H1 (cell line): Measurements from ENCODE around the gene DHDH. TPM values are rescaled to one million over a fixed set of nuclear protein-coding genes. Genes with fewer than 3 reads are reported as not detected.

Source experiments
- CTCF ChIA-PET: fragments of 300-600 bp; sonication (Branson Sonifier 250); formaldehyde crosslinking; loops from one replicate; lab custom pipeline; 2021; ENCODE audit not compliant: partially characterized antibody; lab: Charles Lee
- POLR2A ChIA-PET: fragments of 300-600 bp; sonication (Branson Sonifier 250); formaldehyde crosslinking; loops from one replicate; lab custom pipeline; 2021; ENCODE audit warnings: inconsistent platforms; ENCODE audit not compliant: partially characterized antibody; lab: Charles Lee
- DNase-seq, 2 experiments: peaks; one replicate each; pipeline versions ENCODE4 v3.0.0 to v3.0.0-alpha.2; 2010 to 2022; ENCODE audit warnings: low spot score in 2 of 2, low read depth in 1 of 2, mixed read lengths in 1 of 2
- FAIRE-seq: peaks from 2 replicates; lab custom pipeline; 2011; peaks lifted over from hg19 to GRCh38; lab: Jason Lieb, UNC
- H2AFZ ChIP-seq: 2 replicates; pipeline ENCODE4 v1.8.1; 2012; ENCODE audit warnings: low read length, inconsistent platforms
- H2AK5ac ChIP-seq: 2 replicates; pipeline ENCODE4 v1.6.1; 2013; ENCODE audit warnings: low read depth, low read length
- H2BK120ac ChIP-seq: replicated peaks from 2 replicates; pipeline ENCODE3; 2013; ENCODE audit warnings: low read depth, low read length, inconsistent platforms
- H2BK12ac ChIP-seq: 2 replicates; pipeline ENCODE4 v1.6.1; 2013; ENCODE audit warnings: low read depth, low read length
- H2BK15ac ChIP-seq: 2 replicates; pipeline ENCODE4 v1.6.1; 2013; ENCODE audit warnings: low read length
- H2BK20ac ChIP-seq: 2 replicates; pipeline ENCODE4 v1.6.1; 2013; ENCODE audit warnings: low read length
- H2BK5ac ChIP-seq: 2 replicates; pipeline ENCODE4 v1.6.1; 2013; ENCODE audit warnings: low read depth, low read length
- H3K14ac ChIP-seq: 2 replicates; pipeline ENCODE4 v1.6.1; 2013; ENCODE audit warnings: inconsistent platforms; ENCODE audit not compliant: insufficient read length
- H3K18ac ChIP-seq: 2 replicates; pipeline ENCODE4 v1.6.1; 2013; ENCODE audit warnings: low read length; ENCODE audit errors: extremely low read depth
- H3K23ac ChIP-seq: 2 replicates; pipeline ENCODE4 v1.6.1; 2013; ENCODE audit warnings: inconsistent platforms; ENCODE audit not compliant: insufficient read length
- H3K23me2 ChIP-seq: 2 replicates; pipeline ENCODE4 v1.6.1; 2013; ENCODE audit warnings: low read depth, low read length
- H3K27ac ChIP-seq: 2 replicates; pipeline ENCODE4 v1.6.1; 2011; ENCODE audit warnings: low read depth, low read length, inconsistent platforms
- H3K27me3 ChIP-seq, 4 experiments: replicated peaks in 1 of 4; 1 replicate in 1 of 4; 2 replicates in 3 of 4; pipeline versions ENCODE4 v1.6.1 to v1.8.1; 2011 to 2013; ENCODE audit warnings: low read length in 3 of 4, mild to moderate bottlenecking in 3 of 4, inconsistent platforms in 2 of 4, mixed read lengths in 2 of 4, moderate library complexity in 1 of 4; ENCODE audit not compliant: control insufficient read depth in 3 of 4, insufficient read depth in 3 of 4; ENCODE audit errors: extremely low read depth in 1 of 4
- H3K36me3 ChIP-seq, 4 experiments: 2 replicates each; pipeline versions ENCODE4 v1.6.1 to v1.8.1; 2011 to 2013; ENCODE audit warnings: mild to moderate bottlenecking in 4 of 4, low read length in 3 of 4, moderate library complexity in 2 of 4, control low read depth in 1 of 4, inconsistent platforms in 1 of 4; ENCODE audit not compliant: insufficient read depth in 4 of 4, control insufficient read depth in 2 of 4
- H3K4ac ChIP-seq: replicated peaks from 2 replicates; pipeline ENCODE3; 2013; ENCODE audit warnings: low read length, low read depth, mixed read lengths, inconsistent platforms; ENCODE audit not compliant: insufficient read length
- H3K4me1 ChIP-seq, 4 experiments: replicated peaks in 1 of 4; 1 replicate in 1 of 4; 2 replicates in 3 of 4; pipeline versions ENCODE4 v1.6.1 to v1.8.1; 2011 to 2013; ENCODE audit warnings: low read length in 3 of 4, inconsistent platforms in 2 of 4, mixed read lengths in 1 of 4; ENCODE audit not compliant: insufficient read depth in 4 of 4, control insufficient read depth in 3 of 4
- H3K4me2 ChIP-seq, 2 experiments: 2 replicates each; pipeline versions ENCODE4 v1.6.1 to v1.8.1; 2011 to 2013; ENCODE audit warnings: low read depth in 2 of 2, low read length in 2 of 2, control low read depth in 1 of 2, inconsistent platforms in 1 of 2, mild to moderate bottlenecking in 1 of 2; ENCODE audit not compliant: insufficient read depth in 1 of 2
- H3K4me3 ChIP-seq, 4 experiments: fragments of 200-600, 300-600 bp in 1 of 4; sonication (generic), shearing (Covaris generic), sonication (Bioruptor Twin) in 1 of 4; 2 replicates each; pipeline versions ENCODE4 v1.5.1 to v1.8.1; 2011 to 2016; ENCODE audit warnings: low read length in 4 of 4, low read depth in 3 of 4, control low read depth in 2 of 4, inconsistent platforms in 2 of 4, mild to moderate bottlenecking in 2 of 4, mixed read lengths in 1 of 4, moderate library complexity in 1 of 4; ENCODE audit not compliant: insufficient read depth in 2 of 4; ENCODE audit errors: extremely low read depth in 1 of 4
- H3K56ac ChIP-seq: replicated peaks from 2 replicates; pipeline ENCODE3; 2013; ENCODE audit warnings: low read depth, mild to moderate bottlenecking, mixed read lengths, low read length, inconsistent platforms; ENCODE audit not compliant: insufficient read length
- H3K79me1 ChIP-seq: 2 replicates; pipeline ENCODE4 v1.6.1; 2013; ENCODE audit warnings: low read depth, low read length, control low read depth
- H3K79me2 ChIP-seq, 2 experiments: 2 replicates each; pipeline versions ENCODE4 v1.6.1 to v1.8.1; 2012 to 2013; ENCODE audit warnings: low read length in 2 of 2, mild to moderate bottlenecking in 2 of 2, inconsistent platforms in 1 of 2; ENCODE audit not compliant: insufficient read depth in 2 of 2, control insufficient read depth in 1 of 2
- H3K9ac ChIP-seq, 4 experiments: replicated peaks in 1 of 4; 1 replicate in 1 of 4; 2 replicates in 3 of 4; pipeline versions ENCODE4 v1.6.1 to v1.8.1; 2011 to 2013; ENCODE audit warnings: low read depth in 3 of 4, low read length in 3 of 4, control low read depth in 2 of 4, mild to moderate bottlenecking in 2 of 4, moderate library complexity in 2 of 4, inconsistent platforms in 1 of 4; ENCODE audit errors: extremely low read depth in 1 of 4
- H3K9me3 ChIP-seq, 2 experiments: 2 replicates each; pipeline versions ENCODE4 v1.6.1 to v1.8.1; 2012 to 2013; ENCODE audit warnings: mild to moderate bottlenecking in 2 of 2, moderate library complexity in 2 of 2, control low read depth in 1 of 2, inconsistent platforms in 1 of 2, low read depth in 1 of 2, low read length in 1 of 2, mixed read lengths in 1 of 2; ENCODE audit not compliant: insufficient read depth in 2 of 2
- H4K20me1 ChIP-seq, 2 experiments: replicated peaks in 1 of 2; 2 replicates each; pipeline versions ENCODE3 to v1.8.1; 2011 to 2013; ENCODE audit warnings: inconsistent platforms in 2 of 2, low read length in 2 of 2, mild to moderate bottlenecking in 1 of 2; ENCODE audit not compliant: insufficient read depth in 2 of 2, control insufficient read depth in 1 of 2
- H4K5ac ChIP-seq: 2 replicates; pipeline ENCODE4 v1.6.1; 2013; ENCODE audit warnings: low read length, low read depth, mixed read lengths, inconsistent platforms; ENCODE audit not compliant: insufficient read length
- H4K8ac ChIP-seq: 2 replicates; pipeline ENCODE4 v1.8.0; 2013; ENCODE audit warnings: mild to moderate bottlenecking, moderate library complexity, low read length, inconsistent platforms; ENCODE audit not compliant: insufficient read depth; ENCODE audit errors: extremely low read depth
- H4K91ac ChIP-seq: replicated peaks from 2 replicates; pipeline ENCODE3; 2013; ENCODE audit warnings: low read length, mixed read lengths, inconsistent platforms; ENCODE audit not compliant: insufficient read length
- BACH1 ChIP-seq: IDR thresholded peaks from 2 replicates; pipeline ENCODE4 v1.6.1; 2012; ENCODE audit warnings: low read length, improper control_type of control experiment
- CBX8 ChIP-seq: fragments of 300-800, 300-1000 bp; sonication (generic); IDR thresholded peaks from 2 replicates; pipeline ENCODE4 v1.7.1; 2016; ENCODE audit warnings: low read depth, low read length, borderline replicate concordance
- CEBPB ChIP-seq: IDR thresholded peaks from 2 replicates; pipeline ENCODE4 v1.6.1; 2012; ENCODE audit warnings: low read depth, low read length
- CHD2 ChIP-seq: IDR thresholded peaks from 2 replicates; pipeline ENCODE4 v1.6.1; 2012; ENCODE audit warnings: low read length, improper control_type of control experiment
- EP300 ChIP-seq, 2 experiments: IDR thresholded peaks; 1 replicate in 1 of 2; 2 replicates in 1 of 2; pipeline ENCODE4 v1.6.1; 2011 to 2012; ENCODE audit warnings: low read depth in 2 of 2, low read length in 2 of 2, mild to moderate bottlenecking in 2 of 2, borderline replicate concordance in 1 of 2, inconsistent platforms in 1 of 2, moderate library complexity in 1 of 2
- JUN ChIP-seq: IDR thresholded peaks from 2 replicates; pipeline ENCODE4 v1.6.1; 2011; ENCODE audit warnings: low read depth, mild to moderate bottlenecking, improper control_type of control experiment, low read length
- KDM1A ChIP-seq: fragments of 200-600, 300-600 bp; sonication (generic); IDR thresholded peaks from 2 replicates; pipeline ENCODE4 v1.7.1; 2016; ENCODE audit warnings: mild to moderate bottlenecking, low read length, borderline replicate concordance
- KDM5A ChIP-seq: fragments of 200-600 bp; IDR thresholded peaks from 2 replicates; pipeline ENCODE4 v1.7.1; 2012; ENCODE audit warnings: mild to moderate bottlenecking, low read length, inconsistent platforms, mixed read lengths
- PHF8 ChIP-seq: fragments of 200-600 bp; sonication (generic); conservative IDR thresholded peaks from 2 replicates; pipeline ENCODE4 v1.7.1; 2012; ENCODE audit warnings: low read depth, mild to moderate bottlenecking, inconsistent platforms, low read length, moderate library complexity
- POLR2AphosphoS5 ChIP-seq: IDR thresholded peaks from 2 replicates; pipeline ENCODE4 v1.6.1; 2011; ENCODE audit warnings: low read depth, low read length
- RXRA ChIP-seq: IDR thresholded peaks from 2 replicates; pipeline ENCODE4 v1.6.1; 2011; ENCODE audit warnings: low read depth, mild to moderate bottlenecking, low read length, moderate library complexity; ENCODE audit not compliant: insufficient read depth
- SAP30 ChIP-seq: fragments of 300-600 bp; sonication (generic); IDR thresholded peaks from 2 replicates; pipeline ENCODE4 v1.7.1; 2012; ENCODE audit warnings: low read length, moderate library complexity, mild to moderate bottlenecking, inconsistent platforms; ENCODE audit not compliant: insufficient read depth, insufficient replicate concordance
- SIN3A ChIP-seq, 2 experiments: IDR thresholded peaks in 1 of 2; conservative IDR thresholded peaks in 1 of 2; 2 replicates each; pipeline ENCODE4 v1.6.1; 2011 to 2012; ENCODE audit warnings: low read length in 2 of 2, improper control_type of control experiment in 1 of 2, low read depth in 1 of 2, mild to moderate bottlenecking in 1 of 2
- SP4 ChIP-seq: IDR thresholded peaks from 2 replicates; pipeline ENCODE4 v1.6.1; 2012; ENCODE audit warnings: low read length, inconsistent platforms
- TAF7 ChIP-seq: optimal IDR thresholded peaks from 2 replicates; pipeline ENCODE3; 2011; ENCODE audit warnings: low read depth, mild to moderate bottlenecking, inconsistent platforms, low read length, moderate library complexity, borderline replicate concordance
- WGBS, 2 experiments: shearing (Covaris generic) in 1 of 2; methylation state at CpG; one replicate each; pipeline versions ENCODE4 v1.1.6 to v1.1.7; 2013 to 2015; ENCODE audit warnings: low lambda C conversion rate in 2 of 2, mixed read lengths in 2 of 2, inconsistent platforms in 1 of 2, low coverage in 1 of 2, missing lambda C conversion rate in 1 of 2; ENCODE audit not compliant: insufficient replicate concordance in 2 of 2, insufficient coverage in 1 of 2, insufficient read length in 1 of 2; ENCODE audit errors: extremely low coverage in 1 of 2, missing lambda C conversion rate in 1 of 2; 5-methylcytosine and 5-hydroxymethylcytosine counted together
- polyA plus RNA-seq, 7 experiments: library from polyadenylated mRNA; depleted of rRNA in 3 of 7; stranded (reverse) in 5 of 7; unstranded in 2 of 7; fragments of >200 nt in 5 of 7; fragments of 200-250 nt in 2 of 7; gene quantifications; 1 replicate in 5 of 7; 2 replicates in 1 of 7; 4 replicates in 1 of 7; pipeline versions ENCODE4 v1.2.1 to v1.2.3, GENCODE V29; 2011 to 2013; ENCODE audit warnings: missing spikeins in 2 of 7, mixed read lengths in 2 of 7
- total RNA-seq: library from RNA; stranded (reverse); fragmentation: NEBNext Ultra II Directional; extraction: Animal tissue kit (Norgen Biotek cat#: 25700); gene quantifications from 2 replicates; pipeline ENCODE4 v1.2.1, GENCODE V29; 2021

The DHDH gene
- total and polyA plus RNA-seq, 2 of the 8 experiments (the other 6 are each of a cell fraction or from before 2014, with no cell fraction given) = 2.2 to 2.8 TPM

GRCh38 chr19:48910803-48911202 lies 22.7 kb upstream of the DHDH start:
- no peak overlapping the region for H2BK15ac ChIP-seq
- H3K9me3 ChIP-seq = no peaks in the 10 kb centered on the region
- H3K9ac ChIP-seq = no peak overlapping the region
- H3K79me1 ChIP-seq = no peaks in the 10 kb centered on the region
- H4K91ac ChIP-seq = no peak overlapping the region
- H2BK120ac ChIP-seq = no peak overlapping the region
- no peak overlapping the region for H2BK12ac ChIP-seq
- no peak overlapping the region for H3K56ac ChIP-seq
- H3K18ac ChIP-seq = no peak overlapping the region
- H2AFZ ChIP-seq = no peak overlapping the region
- H3K27me3 ChIP-seq = no peaks in the 10 kb centered on the region
- H2AK5ac ChIP-seq = no peak overlapping the region
- no peak overlapping the region for H3K4me3 ChIP-seq
- H3K4me1 ChIP-seq = no peaks in the 10 kb centered on the region
- no peak overlapping the region for H3K23ac ChIP-seq
- CTCF ChIA-PET = interaction anchor here (0.7 to 1.8 kb wide), 2 partner anchors 9 to 67 kb away, joined by 3 read pairs; no protein-coding TSS in a partner anchor
- no peak overlapping the region for H4K5ac ChIP-seq
- no peak overlapping the region for H3K14ac ChIP-seq
- no peak overlapping the region for H2BK5ac ChIP-seq
- POLR2A ChIA-PET = interaction anchor here (1.8 to 3.1 kb wide), 3 partner anchors 10 to 53 kb away, joined by 5 to 8 read pairs (median 6); no protein-coding TSS in a partner anchor
- no peak overlapping the region for H2BK20ac ChIP-seq
- no peaks in the 10 kb centered on the region for H3K79me2 ChIP-seq
- H3K27ac ChIP-seq = no peak overlapping the region
- 83% methylated on average over 2 of the region's 2 CpGs; no CpG with 5 or more reads in 1 of the 2 experiments for WGBS, 2 experiments
- H4K8ac ChIP-seq = no peak overlapping the region
- no peak overlapping the region for H3K4ac ChIP-seq
- no peaks in the 10 kb centered on the region for H3K23me2 ChIP-seq
- peaks cover 18 to 58% (median 37%) of the 10 kb centered on the region in 4 experiments for H3K36me3 ChIP-seq
- no peak for FAIRE-seq
- H4K20me1 ChIP-seq = peaks cover 0 to 4% of the 10 kb centered on the region in 2 experiments
- DNase-seq = no peak
- H3K4me2 ChIP-seq = no peak overlapping the region
- TF ChIP-seq TAF7 = no peak
- no peak for TF ChIP-seq CBX8
- TF ChIP-seq BACH1 = no peak
- no peak for TF ChIP-seq CHD2
- TF ChIP-seq JUN = no peak
- no peak for TF ChIP-seq SIN3A (conservative IDR thresholded peaks at IDR 0.05 in 1 of 2, IDR thresholded peaks at IDR 0.05 in 1 of 2; ENCODE audit: low read depth in 1 of 2, low read length in 2 of 2)
- TF ChIP-seq RXRA = no peak
- no peak for TF ChIP-seq CEBPB
- TF ChIP-seq SP4 = no peak
- TF ChIP-seq SAP30 = no peak
- no peak for TF ChIP-seq KDM1A
- no peak for TF ChIP-seq PHF8
- TF ChIP-seq KDM5A = no peak
- no peak for TF ChIP-seq POLR2AphosphoS5
- no peak for TF ChIP-seq EP300 (IDR thresholded peaks at IDR 0.05; ENCODE audit: borderline replicate concordance in 1 of 2, low read depth in 2 of 2, low read length in 2 of 2)
